Occipital lobe (tissue), 2 donors: ENCODE measurements around the gene RHOXF1. TPM values are rescaled to one million over a fixed set of nuclear protein-coding genes. Genes with fewer than 3 reads are reported as not detected.
"Not testable (repeated sequence)": the region's sequence is repeated elsewhere in the genome, so short reads cannot be mapped to it uniquely, and the experiment has no call there.

Experiments
- DNase-seq: peaks from one replicate; lab custom pipeline; 2025; lab: John Stamatoyannopoulos, UW
- total RNA-seq: library from RNA; depleted of rRNA; stranded (reverse); fragments of >200 nt; gene quantifications from one replicate; pipeline ENCODE4 v1.2.3, GENCODE V29; 2014

Gene RHOXF1
- total RNA-seq, 1 donor from 2014 or later = not detected

- not testable (repeated sequence) for DNase-seq
Observed at GRCh38 chrX:120085553-120086185, 30.0 kb downstream of the RHOXF1 start.

DNA sequence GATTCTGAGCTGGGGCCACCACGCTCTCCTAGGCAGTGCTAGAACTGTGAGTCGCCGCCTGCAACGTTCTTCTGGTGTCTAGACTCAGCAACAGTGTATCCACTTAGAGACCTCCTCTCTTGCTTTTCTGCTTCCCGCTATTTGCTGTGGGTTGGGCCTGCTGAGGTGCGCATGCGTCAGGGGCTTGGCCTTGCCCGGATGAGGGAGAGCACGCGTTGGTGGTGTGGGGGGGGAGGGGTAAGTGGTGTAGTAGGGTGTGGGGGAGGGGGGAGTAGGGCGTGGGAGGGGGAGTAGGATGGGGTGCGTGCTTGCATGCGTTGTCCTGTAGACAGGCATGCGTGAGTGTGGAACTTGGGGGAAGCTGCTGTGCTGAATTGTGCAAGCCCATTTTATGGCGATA, 38.1 kb downstream of the RHOXF1 start, which contains the start of gene RHOXF2B:
Gene RHOXF2B (minus strand): TSS at position 101 of the 400 bp plus-strand sequence. CDS start 138 bp downstream, outside the sequence.
- not testable (repeated sequence) for DNase-seq

GRCh38 chrX:120066169-120066568, 49.5 kb downstream of the RHOXF1 start:
- not testable (repeated sequence) for DNase-seq

Other genes starting within 250 kb of the RHOXF1 start
- 13.7 TPM for gene RNF113A, start 244.2 kb downstream of the RHOXF1 start, total RNA-seq
- gene NDUFA1, start 244.1 kb downstream of the RHOXF1 start, total RNA-seq = 28.1 TPM
- 1.4 TPM for gene AKAP14, start 220.0 kb downstream of the RHOXF1 start, total RNA-seq
- 8.9 TPM for gene NKAP, start 172.2 kb downstream of the RHOXF1 start, total RNA-seq
- not detected for gene RHOXF2B, start 38.2 kb downstream of the RHOXF1 start, total RNA-seq
- not detected for gene RHOXF2, start 42.7 kb upstream of the RHOXF1 start, total RNA-seq
- 50.5 TPM for gene ZBTB33, start 134.9 kb upstream of the RHOXF1 start, total RNA-seq
- gene TMEM255A, start 195.5 kb upstream of the RHOXF1 start, total RNA-seq = 1.4 TPM
- under 0.01 TPM for gene ATP1B4, start 246.2 kb upstream of the RHOXF1 start, total RNA-seq